H1 (cell line): ENCODE data around the gene HILPDA. TPM values are rescaled to one million over a fixed set of nuclear protein-coding genes. Genes with fewer than 3 reads are reported as not detected.

Source experiments
- CTCF ChIA-PET: fragments of 300-600 bp; sonication (Branson Sonifier 250); formaldehyde crosslinking; loops from one replicate; lab custom pipeline; 2021; ENCODE audit not compliant: partially characterized antibody; lab: Charles Lee
- POLR2A ChIA-PET: fragments of 300-600 bp; sonication (Branson Sonifier 250); formaldehyde crosslinking; loops from one replicate; lab custom pipeline; 2021; ENCODE audit warnings: inconsistent platforms; ENCODE audit not compliant: partially characterized antibody; lab: Charles Lee
- DNase-seq, 2 experiments: peaks; one replicate each; pipeline versions ENCODE4 v3.0.0 to v3.0.0-alpha.2; 2010 to 2022; ENCODE audit warnings: low spot score in 2 of 2, low read depth in 1 of 2, mixed read lengths in 1 of 2
- FAIRE-seq: peaks from 2 replicates; lab custom pipeline; 2011; peaks lifted over from hg19 to GRCh38; lab: Jason Lieb, UNC
- H2AFZ ChIP-seq: 2 replicates; pipeline ENCODE4 v1.8.1; 2012; ENCODE audit warnings: low read length, inconsistent platforms
- H2AK5ac ChIP-seq: 2 replicates; pipeline ENCODE4 v1.6.1; 2013; ENCODE audit warnings: low read depth, low read length
- H2BK120ac ChIP-seq: replicated peaks from 2 replicates; pipeline ENCODE3; 2013; ENCODE audit warnings: low read depth, low read length, inconsistent platforms
- H2BK12ac ChIP-seq: 2 replicates; pipeline ENCODE4 v1.6.1; 2013; ENCODE audit warnings: low read depth, low read length
- H2BK15ac ChIP-seq: 2 replicates; pipeline ENCODE4 v1.6.1; 2013; ENCODE audit warnings: low read length
- H2BK20ac ChIP-seq: 2 replicates; pipeline ENCODE4 v1.6.1; 2013; ENCODE audit warnings: low read length
- H2BK5ac ChIP-seq: 2 replicates; pipeline ENCODE4 v1.6.1; 2013; ENCODE audit warnings: low read depth, low read length
- H3K14ac ChIP-seq: 2 replicates; pipeline ENCODE4 v1.6.1; 2013; ENCODE audit warnings: inconsistent platforms; ENCODE audit not compliant: insufficient read length
- H3K18ac ChIP-seq: 2 replicates; pipeline ENCODE4 v1.6.1; 2013; ENCODE audit warnings: low read length; ENCODE audit errors: extremely low read depth
- H3K23ac ChIP-seq: 2 replicates; pipeline ENCODE4 v1.6.1; 2013; ENCODE audit warnings: inconsistent platforms; ENCODE audit not compliant: insufficient read length
- H3K23me2 ChIP-seq: 2 replicates; pipeline ENCODE4 v1.6.1; 2013; ENCODE audit warnings: low read depth, low read length
- H3K27ac ChIP-seq: 2 replicates; pipeline ENCODE4 v1.6.1; 2011; ENCODE audit warnings: low read depth, low read length, inconsistent platforms
- H3K27me3 ChIP-seq, 4 experiments: replicated peaks in 1 of 4; 1 replicate in 1 of 4; 2 replicates in 3 of 4; pipeline versions ENCODE4 v1.6.1 to v1.8.1; 2011 to 2013; ENCODE audit warnings: low read length in 3 of 4, mild to moderate bottlenecking in 3 of 4, inconsistent platforms in 2 of 4, mixed read lengths in 2 of 4, moderate library complexity in 1 of 4; ENCODE audit not compliant: control insufficient read depth in 3 of 4, insufficient read depth in 3 of 4; ENCODE audit errors: extremely low read depth in 1 of 4
- H3K36me3 ChIP-seq, 4 experiments: 2 replicates each; pipeline versions ENCODE4 v1.6.1 to v1.8.1; 2011 to 2013; ENCODE audit warnings: mild to moderate bottlenecking in 4 of 4, low read length in 3 of 4, moderate library complexity in 2 of 4, control low read depth in 1 of 4, inconsistent platforms in 1 of 4; ENCODE audit not compliant: insufficient read depth in 4 of 4, control insufficient read depth in 2 of 4
- H3K4ac ChIP-seq: replicated peaks from 2 replicates; pipeline ENCODE3; 2013; ENCODE audit warnings: low read length, low read depth, mixed read lengths, inconsistent platforms; ENCODE audit not compliant: insufficient read length
- H3K4me1 ChIP-seq, 4 experiments: replicated peaks in 1 of 4; 1 replicate in 1 of 4; 2 replicates in 3 of 4; pipeline versions ENCODE4 v1.6.1 to v1.8.1; 2011 to 2013; ENCODE audit warnings: low read length in 3 of 4, inconsistent platforms in 2 of 4, mixed read lengths in 1 of 4; ENCODE audit not compliant: insufficient read depth in 4 of 4, control insufficient read depth in 3 of 4
- H3K4me2 ChIP-seq, 2 experiments: 2 replicates each; pipeline versions ENCODE4 v1.6.1 to v1.8.1; 2011 to 2013; ENCODE audit warnings: low read depth in 2 of 2, low read length in 2 of 2, control low read depth in 1 of 2, inconsistent platforms in 1 of 2, mild to moderate bottlenecking in 1 of 2; ENCODE audit not compliant: insufficient read depth in 1 of 2
- H3K4me3 ChIP-seq, 4 experiments: fragments of 200-600, 300-600 bp in 1 of 4; sonication (generic), shearing (Covaris generic), sonication (Bioruptor Twin) in 1 of 4; 2 replicates each; pipeline versions ENCODE4 v1.5.1 to v1.8.1; 2011 to 2016; ENCODE audit warnings: low read length in 4 of 4, low read depth in 3 of 4, control low read depth in 2 of 4, inconsistent platforms in 2 of 4, mild to moderate bottlenecking in 2 of 4, mixed read lengths in 1 of 4, moderate library complexity in 1 of 4; ENCODE audit not compliant: insufficient read depth in 2 of 4; ENCODE audit errors: extremely low read depth in 1 of 4
- H3K56ac ChIP-seq: replicated peaks from 2 replicates; pipeline ENCODE3; 2013; ENCODE audit warnings: low read depth, mild to moderate bottlenecking, mixed read lengths, low read length, inconsistent platforms; ENCODE audit not compliant: insufficient read length
- H3K79me1 ChIP-seq: 2 replicates; pipeline ENCODE4 v1.6.1; 2013; ENCODE audit warnings: low read depth, low read length, control low read depth
- H3K79me2 ChIP-seq, 2 experiments: 2 replicates each; pipeline versions ENCODE4 v1.6.1 to v1.8.1; 2012 to 2013; ENCODE audit warnings: low read length in 2 of 2, mild to moderate bottlenecking in 2 of 2, inconsistent platforms in 1 of 2; ENCODE audit not compliant: insufficient read depth in 2 of 2, control insufficient read depth in 1 of 2
- H3K9ac ChIP-seq, 4 experiments: replicated peaks in 1 of 4; 1 replicate in 1 of 4; 2 replicates in 3 of 4; pipeline versions ENCODE4 v1.6.1 to v1.8.1; 2011 to 2013; ENCODE audit warnings: low read depth in 3 of 4, low read length in 3 of 4, control low read depth in 2 of 4, mild to moderate bottlenecking in 2 of 4, moderate library complexity in 2 of 4, inconsistent platforms in 1 of 4; ENCODE audit errors: extremely low read depth in 1 of 4
- H3K9me3 ChIP-seq, 2 experiments: 2 replicates each; pipeline versions ENCODE4 v1.6.1 to v1.8.1; 2012 to 2013; ENCODE audit warnings: mild to moderate bottlenecking in 2 of 2, moderate library complexity in 2 of 2, control low read depth in 1 of 2, inconsistent platforms in 1 of 2, low read depth in 1 of 2, low read length in 1 of 2, mixed read lengths in 1 of 2; ENCODE audit not compliant: insufficient read depth in 2 of 2
- H4K20me1 ChIP-seq, 2 experiments: replicated peaks in 1 of 2; 2 replicates each; pipeline versions ENCODE3 to v1.8.1; 2011 to 2013; ENCODE audit warnings: inconsistent platforms in 2 of 2, low read length in 2 of 2, mild to moderate bottlenecking in 1 of 2; ENCODE audit not compliant: insufficient read depth in 2 of 2, control insufficient read depth in 1 of 2
- H4K5ac ChIP-seq: 2 replicates; pipeline ENCODE4 v1.6.1; 2013; ENCODE audit warnings: low read length, low read depth, mixed read lengths, inconsistent platforms; ENCODE audit not compliant: insufficient read length
- H4K8ac ChIP-seq: 2 replicates; pipeline ENCODE4 v1.8.0; 2013; ENCODE audit warnings: mild to moderate bottlenecking, moderate library complexity, low read length, inconsistent platforms; ENCODE audit not compliant: insufficient read depth; ENCODE audit errors: extremely low read depth
- H4K91ac ChIP-seq: replicated peaks from 2 replicates; pipeline ENCODE3; 2013; ENCODE audit warnings: low read length, mixed read lengths, inconsistent platforms; ENCODE audit not compliant: insufficient read length
- ASH2L ChIP-seq: fragments of 200-600, 300-600 bp; sonication (generic); IDR thresholded peaks from one replicate; pipeline ENCODE4 v1.7.1; 2017; ENCODE audit warnings: low read length
- ATF2 ChIP-seq: IDR thresholded peaks from 2 replicates; pipeline ENCODE4 v1.6.1; 2012; ENCODE audit warnings: low read length, inconsistent platforms
- CREB1 ChIP-seq: IDR thresholded peaks from 2 replicates; pipeline ENCODE4 v1.6.1; 2012; ENCODE audit warnings: inconsistent platforms
- FOSL1 ChIP-seq: IDR thresholded peaks from 2 replicates; pipeline ENCODE4 v1.6.1; 2011; ENCODE audit warnings: mild to moderate bottlenecking, low read depth, low read length, moderate library complexity; ENCODE audit not compliant: insufficient read depth
- MAFK ChIP-seq: IDR thresholded peaks from 2 replicates; pipeline ENCODE4 v1.6.1; 2012; ENCODE audit warnings: low read depth, mild to moderate bottlenecking, improper control_type of control experiment, low read length
- TAF7 ChIP-seq: optimal IDR thresholded peaks from 2 replicates; pipeline ENCODE3; 2011; ENCODE audit warnings: low read depth, mild to moderate bottlenecking, inconsistent platforms, low read length, moderate library complexity, borderline replicate concordance
- YY1 ChIP-seq: IDR thresholded peaks from 2 replicates; pipeline ENCODE4 v1.6.1; 2011; ENCODE audit warnings: low read depth, mild to moderate bottlenecking, low read length
- WGBS, 2 experiments: shearing (Covaris generic) in 1 of 2; methylation state at CpG; one replicate each; pipeline versions ENCODE4 v1.1.6 to v1.1.7; 2013 to 2015; ENCODE audit warnings: low lambda C conversion rate in 2 of 2, mixed read lengths in 2 of 2, inconsistent platforms in 1 of 2, low coverage in 1 of 2, missing lambda C conversion rate in 1 of 2; ENCODE audit not compliant: insufficient replicate concordance in 2 of 2, insufficient coverage in 1 of 2, insufficient read length in 1 of 2; ENCODE audit errors: extremely low coverage in 1 of 2, missing lambda C conversion rate in 1 of 2; 5-methylcytosine and 5-hydroxymethylcytosine counted together
- polyA plus RNA-seq, 7 experiments: library from polyadenylated mRNA; depleted of rRNA in 3 of 7; stranded (reverse) in 5 of 7; unstranded in 2 of 7; fragments of >200 nt in 5 of 7; fragments of 200-250 nt in 2 of 7; gene quantifications; 1 replicate in 5 of 7; 2 replicates in 1 of 7; 4 replicates in 1 of 7; pipeline versions ENCODE4 v1.2.1 to v1.2.3, GENCODE V29; 2011 to 2013; ENCODE audit warnings: missing spikeins in 2 of 7, mixed read lengths in 2 of 7
- total RNA-seq: library from RNA; stranded (reverse); fragmentation: NEBNext Ultra II Directional; extraction: Animal tissue kit (Norgen Biotek cat#: 25700); gene quantifications from 2 replicates; pipeline ENCODE4 v1.2.1, GENCODE V29; 2021

Gene HILPDA
- total and polyA plus RNA-seq, 2 of the 8 experiments (the other 6 are each of a cell fraction or from before 2014, with no cell fraction given), result 35.6 to 80.0 TPM

- Histone ChIP-seq H2BK5ac (no peak overlapping the region), H3K27me3 (no peaks in the 10 kb centered on the region; a peak in 2 of 7 replicates), H3K79me2 (no peaks in the 10 kb centered on the region), H2BK120ac (no peak overlapping the region), H2BK20ac (no peak overlapping the region), H2BK12ac (no peak overlapping the region), H3K79me1 (no peaks in the 10 kb centered on the region), H3K4ac (no peak overlapping the region), H4K91ac (no peak overlapping the region), H3K23ac (no peak overlapping the region), H3K18ac (no peak overlapping the region), H2BK15ac (no peak overlapping the region), H3K4me2 (no peak overlapping the region), H3K36me3 (no peaks in the 10 kb centered on the region), H3K23me2 (peaks cover 1% of the 10 kb centered on the region; the same call in 1 of the 2 replicates), H3K14ac (no peak overlapping the region), H2AK5ac (no peak overlapping the region), H4K8ac (no peak overlapping the region), H3K27ac (no peak overlapping the region), H2AFZ (no peak overlapping the region), H3K9ac (no peak overlapping the region), H3K56ac (no peak overlapping the region), H3K9me3 (no peaks in the 10 kb centered on the region), H3K4me3 (no peak overlapping the region), H4K20me1 (no peaks in the 10 kb centered on the region), H3K4me1 (peaks cover 6 to 11% (median 7%) of the 10 kb centered on the region in 4 experiments), H4K5ac (no peak overlapping the region)
- DNase-seq (no peak), FAIRE-seq (no peak)
- ChIA-PET CTCF (interaction anchor here (2.8 to 14.1 kb wide), 2 partner anchors 10 to 21 kb away, joined by 27 to 258 read pairs; no protein-coding TSS in a partner anchor), POLR2A (no interaction called here)
- 78% methylated on average over 2 of the region's 4 CpGs; no CpG with 5 or more reads in 1 of the 2 experiments for WGBS, 2 experiments
- TF ChIP-seq ASH2L, result no peak
- TF ChIP-seq FOSL1, result no peak
- no peak for TF ChIP-seq CREB1
- no peak for TF ChIP-seq YY1
- TF ChIP-seq MAFK, result no peak
- TF ChIP-seq TAF7, result no peak
- no peak for TF ChIP-seq ATF2
Measured at GRCh38 chr7:128450409-128450808, 5.3 kb upstream of the HILPDA start.
